ENCODE data around the gene ZNF655. TPM values are rescaled to one million over a fixed set of nuclear protein-coding genes. Genes with fewer than 3 reads are reported as not detected.

The ZNF655 gene
- total and polyA plus RNA-seq, 2 experiments from 2014 or later, result 20.6 to 55.8 TPM

- no peak overlapping the region for H3K4me3 ChIP-seq
- H3K4me2 ChIP-seq, result no peak overlapping the region
- peaks cover 94% of the 10 kb centered on the region for H3K36me3 Mint-ChIP-seq (ENCODE audit: low read depth)
- ATAC-seq, result no peak
- no peak for TF ChIP-seq ZNF331 (CRISPR knock-in tag; IDR thresholded peaks at IDR 0.05; ENCODE audit: low read depth)
- TF ChIP-seq ZNF462 (CRISPR knock-in tag; IDR thresholded peaks at IDR 0.05), result no peak
- TF ChIP-seq EZH2 (IDR thresholded peaks at IDR 0.05; ENCODE audit: low read depth, unreplicated experiment), result no peak
- TF ChIP-seq CTCF (conservative IDR thresholded peaks at IDR 0.05; ENCODE audit: low read depth in 2 of 2), result no peak
- no peak for TF ChIP-seq REST (IDR thresholded peaks at IDR 0.05; ENCODE audit: unreplicated experiment)
- H3K4me1 Mint-ChIP-seq, result peaks cover 4% of the 10 kb centered on the region
- H3K79me2 ChIP-seq (replicated peaks; ENCODE audit: insufficient read depth), result peaks cover 6% of the 10 kb centered on the region
- peaks cover 18% of the 10 kb centered on the region for H3K27me3 Mint-ChIP-seq (ENCODE audit: insufficient read depth, low read depth, poor library complexity)
- no peak overlapping the region for H3K4me3 Mint-ChIP-seq
- no peak overlapping the region for H3K27ac ChIP-seq (ENCODE audit: low read depth)
- peaks cover 21% of the 10 kb centered on the region for H4K20me1 ChIP-seq (replicated peaks; ENCODE audit: insufficient read depth)
- no peaks in the 10 kb centered on the region for H3K9me2 ChIP-seq (ENCODE audit: insufficient read depth)
- no peaks in the 10 kb centered on the region for H3K9me3 Mint-ChIP-seq
- DNase-seq (ENCODE audit: low spot score), result no peak
- no peak overlapping the region for H3K27ac Mint-ChIP-seq
- peaks cover 1% of the 10 kb centered on the region for H3K4me1 ChIP-seq (ENCODE audit: insufficient read depth)
- H3F3A ChIP-seq (replicated peaks; ENCODE audit: low read depth), result 0 out of 2 replicates have a peak, but pooled peaks cover 4% of the 10 kb centered on the region
- H3K27me3 ChIP-seq (ENCODE audit: insufficient read depth), result no peaks in the 10 kb centered on the region
- peaks cover 25% of the 10 kb centered on the region for H3K36me3 ChIP-seq (ENCODE audit: insufficient read depth)
- H2AFZ ChIP-seq, result no peak overlapping the region
Measured at GRCh38 chr7:99623091-99623693, 64.8 kb downstream of the ZNF655 start.

All from GM23338 (cell line).